ENCODE results near the gene MGRN1.

The MGRN1 gene

DNA sequence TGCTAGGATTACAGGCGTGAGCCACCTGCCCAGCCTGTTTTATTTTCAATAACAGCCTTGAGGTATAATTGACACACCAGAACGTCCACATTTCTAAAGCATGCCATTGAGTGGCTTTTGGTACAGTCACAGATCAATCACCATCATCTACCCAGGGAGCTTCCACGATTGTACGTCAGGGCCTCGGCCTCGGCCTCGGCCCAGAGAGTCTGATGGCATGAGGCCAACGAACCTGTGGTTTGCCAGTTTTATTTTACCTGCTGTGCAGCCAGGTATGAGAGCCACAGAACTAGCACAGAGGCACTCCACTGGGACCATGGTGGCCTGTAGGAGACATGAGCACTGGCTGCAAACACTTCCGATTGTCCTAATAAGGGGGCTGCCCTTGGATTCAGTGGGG, 18.3 kb upstream of the MGRN1 start:
- DNase-seq, result no peak

DNA sequence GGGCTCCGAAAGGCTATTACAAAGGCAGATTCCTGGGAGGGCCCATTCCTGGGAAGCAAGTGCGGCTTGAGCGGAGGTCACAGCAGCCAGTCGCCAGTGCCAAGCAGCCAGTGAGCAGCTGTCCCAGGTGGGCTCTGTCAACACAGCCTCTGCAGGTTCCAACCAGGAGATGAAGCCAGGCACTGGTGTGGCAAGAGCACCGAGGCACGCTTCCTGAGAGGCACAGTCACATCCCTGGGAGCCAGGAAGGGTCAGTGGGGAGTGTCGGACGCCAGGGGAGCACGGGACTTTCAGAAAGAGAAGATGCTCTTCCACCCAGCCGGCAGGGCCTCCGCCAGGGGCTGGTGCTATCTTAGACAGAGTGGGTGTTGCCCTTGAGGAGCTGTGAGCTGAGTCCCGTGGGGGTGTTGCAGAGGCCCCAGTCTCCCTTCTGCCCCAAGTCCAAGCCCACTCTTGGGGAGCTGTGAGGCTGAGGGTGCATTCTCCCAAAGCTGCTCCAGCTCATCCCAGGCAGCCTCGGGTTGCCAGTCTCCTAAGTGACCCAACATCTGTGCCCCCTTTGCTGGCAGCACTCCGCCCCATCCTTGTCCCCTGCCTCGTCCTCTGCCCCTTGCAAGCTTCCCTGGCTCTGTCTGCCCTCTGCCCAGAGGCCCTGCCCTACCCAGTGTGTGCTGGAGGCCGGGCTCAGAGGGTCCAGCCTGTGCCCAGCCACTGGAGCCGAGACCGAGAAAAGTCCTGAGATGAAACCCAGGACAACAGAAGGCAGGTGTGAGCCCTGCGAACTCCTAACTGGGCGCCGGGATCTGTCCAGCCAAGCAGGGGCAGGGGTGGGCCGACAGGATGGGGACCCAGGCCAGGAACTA, 16.6 kb upstream of the MGRN1 start:
- no peak for DNase-seq

DNA sequence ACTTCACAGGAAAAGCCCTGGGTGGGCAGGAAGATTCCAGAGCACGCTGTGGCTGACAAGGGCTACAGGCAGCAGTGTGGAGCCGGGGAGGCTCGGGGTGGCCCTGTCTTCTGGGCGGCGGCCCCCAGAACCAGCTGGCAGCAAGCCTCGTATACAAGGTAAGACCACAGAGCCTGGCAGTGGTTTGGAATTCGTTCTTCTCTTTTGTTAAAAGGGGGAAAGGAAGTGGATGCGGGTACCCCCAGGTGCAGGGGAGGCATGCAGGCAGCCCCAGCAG, 16.0 kb upstream of the MGRN1 start:
- no peak for DNase-seq

DNA sequence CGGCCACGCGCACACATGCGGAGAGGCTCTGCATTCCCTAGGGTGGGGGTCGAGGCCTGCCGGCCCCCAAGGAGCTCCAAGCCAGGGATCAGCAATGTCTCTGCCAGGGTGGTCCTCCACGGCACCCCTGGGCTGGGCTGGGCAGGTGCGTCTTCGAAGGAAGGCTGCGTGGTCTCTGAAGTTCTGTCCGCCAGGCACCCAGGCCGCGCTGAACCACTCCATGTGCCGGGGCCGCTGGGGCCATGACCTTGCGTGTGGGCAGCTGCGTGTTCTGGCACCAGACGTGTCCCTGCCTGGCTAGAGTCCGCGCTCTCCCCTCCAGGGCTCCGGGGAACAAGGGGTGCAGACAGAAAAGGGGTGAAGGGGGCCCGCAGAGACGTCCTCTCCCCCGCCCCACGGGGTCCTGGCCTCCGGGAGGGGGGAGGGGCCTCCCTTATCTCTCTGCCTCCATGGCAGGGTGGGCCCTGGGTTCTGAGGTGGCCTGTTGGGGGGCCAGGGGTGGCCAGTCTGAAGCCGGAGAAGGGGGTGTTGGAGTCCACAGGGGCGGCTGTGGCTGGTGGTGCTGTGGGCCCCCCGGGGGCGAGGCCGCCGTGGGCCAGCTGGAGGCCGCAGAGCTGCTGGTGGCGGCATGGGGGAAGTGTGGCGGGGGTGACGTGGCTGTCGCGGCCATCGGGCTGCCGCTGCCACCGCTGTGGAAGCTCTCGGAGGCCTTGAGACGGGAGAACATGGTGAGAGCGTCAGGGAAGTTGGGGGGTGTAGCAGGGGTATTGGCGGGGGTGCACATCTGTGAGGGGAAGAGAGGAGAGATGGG, 15.2 kb upstream of the MGRN1 start:
- no peak for DNase-seq

DNA sequence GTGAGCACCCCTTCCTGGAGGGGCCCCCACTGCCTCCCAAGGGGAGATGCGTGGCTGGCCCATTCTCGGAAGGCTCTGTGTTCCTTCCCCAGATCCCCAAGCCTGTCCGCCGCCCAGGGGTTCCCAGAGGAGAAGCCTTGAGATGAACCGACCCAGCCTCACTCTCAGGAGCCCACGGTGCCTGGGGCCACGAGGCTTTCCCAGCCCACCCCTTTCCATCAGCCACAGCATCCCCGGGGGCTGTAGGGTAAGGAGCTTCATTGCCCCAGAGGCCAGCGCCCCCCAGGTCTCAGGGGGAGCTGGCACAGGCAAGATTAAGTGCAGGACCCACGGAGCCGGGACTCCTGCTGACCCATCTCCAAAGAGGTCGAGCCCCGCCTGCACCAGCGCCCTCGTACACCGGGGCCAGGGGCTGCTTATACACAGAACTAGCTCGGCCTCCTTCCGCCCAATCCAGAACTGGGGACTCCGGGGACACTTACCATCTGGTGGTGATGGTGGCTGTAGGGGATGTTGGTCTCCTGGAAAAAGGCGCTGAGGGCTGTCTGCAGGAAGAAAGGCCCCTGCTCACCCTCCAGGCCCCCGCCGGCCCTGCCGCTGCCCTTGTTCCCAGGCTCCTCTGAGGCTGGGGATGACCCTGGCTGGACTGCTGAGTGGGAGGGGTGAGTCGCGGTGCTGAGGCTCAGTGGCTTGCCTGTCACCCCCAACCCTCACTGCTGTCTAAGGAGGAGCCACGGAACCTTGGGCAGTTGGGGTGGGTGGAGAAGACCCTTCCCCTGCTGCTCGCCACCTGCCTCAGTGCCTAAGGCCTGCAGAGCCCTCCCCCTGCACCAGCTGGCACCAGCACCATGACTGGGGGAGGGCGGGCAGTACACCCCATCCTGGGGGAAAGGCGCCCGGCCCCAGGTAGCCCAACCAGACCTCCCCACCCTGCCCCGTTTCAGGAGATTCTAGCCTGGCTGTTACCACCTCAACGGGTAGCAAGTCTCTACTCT, 14.3 kb upstream of the MGRN1 start:
- DNase-seq, result no peak

DNA sequence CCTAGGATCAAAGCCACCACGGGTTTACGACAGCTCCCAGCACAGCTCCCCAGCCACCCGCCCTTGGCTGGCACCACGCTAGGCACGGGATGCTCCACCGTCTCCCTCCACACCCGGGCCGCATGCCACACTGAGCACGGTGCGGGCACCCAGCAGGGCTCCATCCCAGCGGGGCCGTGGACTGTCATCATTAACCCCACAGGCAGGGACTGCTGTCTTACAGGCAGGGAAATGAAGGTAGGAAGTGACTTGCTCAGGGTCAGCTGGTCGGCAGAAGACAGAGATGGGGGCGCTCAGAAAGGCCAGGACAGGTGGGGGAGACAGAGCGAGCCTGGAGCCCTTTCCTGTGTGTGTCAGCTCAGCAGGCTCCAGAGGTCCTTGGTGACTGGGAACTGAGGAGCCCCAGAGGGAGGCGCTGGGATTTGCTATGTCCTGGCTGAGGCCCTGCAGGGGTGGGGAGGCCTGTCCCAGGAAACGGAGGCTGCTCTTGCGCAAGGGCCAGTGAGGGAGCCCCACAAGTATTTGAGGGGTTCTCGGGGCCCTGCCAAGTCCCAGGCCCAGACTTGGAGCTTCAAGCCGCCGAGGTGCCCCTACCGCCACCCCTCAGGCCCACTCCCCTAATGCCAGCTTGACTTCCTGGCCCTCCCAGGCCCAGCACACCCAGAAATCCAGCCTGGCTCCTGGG, 13.1 kb upstream of the MGRN1 start:
- DNase-seq, result no peak

DNA sequence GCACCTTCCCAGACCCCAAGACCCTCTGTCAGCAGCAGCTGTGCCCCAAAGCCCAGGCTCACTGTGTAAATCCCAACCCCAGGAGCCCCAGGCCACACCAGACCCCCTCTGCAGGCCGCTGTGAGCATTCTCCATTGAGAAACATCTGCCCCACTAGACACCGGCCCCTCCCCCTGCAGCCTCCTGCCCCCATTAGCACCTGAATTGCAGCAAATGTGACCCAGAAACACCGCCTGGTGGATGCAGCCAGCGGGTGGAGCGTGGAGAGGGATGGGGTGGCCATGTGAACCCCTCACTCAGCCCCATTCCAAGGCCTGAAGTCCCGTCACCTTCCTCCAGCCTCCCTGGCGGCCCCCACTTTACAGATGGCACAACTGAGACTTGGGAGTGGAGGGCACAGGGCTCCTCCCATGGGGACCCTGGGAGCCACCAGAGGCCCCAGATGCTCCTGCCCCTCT, 12.1 kb upstream of the MGRN1 start:
- no peak for DNase-seq

DNA sequence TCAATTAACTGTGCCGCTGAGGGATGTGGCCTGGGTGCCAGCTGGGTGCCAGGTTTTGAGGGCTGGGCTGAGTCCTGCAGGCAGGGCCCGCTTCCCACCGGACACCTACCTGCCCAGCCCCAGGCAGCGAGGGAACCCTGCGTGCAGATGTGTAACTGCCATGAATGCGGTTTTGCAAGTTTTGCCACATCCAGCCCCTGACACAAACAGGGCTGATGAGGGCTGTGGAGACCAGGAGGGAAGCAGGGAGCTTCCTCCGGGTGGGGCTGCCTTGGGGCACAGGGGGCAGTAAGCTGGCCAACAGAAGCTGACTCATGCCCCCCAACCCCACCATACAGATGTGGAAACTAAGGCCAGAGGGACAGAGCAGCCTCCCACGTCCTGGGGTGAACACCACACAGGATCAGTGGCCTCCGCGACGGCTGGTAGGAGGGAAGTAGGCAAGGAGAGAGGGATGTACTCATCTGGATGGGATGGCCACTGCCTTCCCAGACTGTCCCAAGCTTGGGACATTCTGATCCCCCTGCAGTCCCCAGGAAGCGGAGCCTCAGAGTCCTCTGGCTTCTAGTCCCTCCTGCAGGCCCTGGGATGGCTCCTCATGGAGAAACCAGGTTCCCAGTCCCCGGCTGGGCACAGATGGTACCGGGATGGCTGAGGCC, 11.5 kb upstream of the MGRN1 start:
- DNase-seq, result no peak

DNA sequence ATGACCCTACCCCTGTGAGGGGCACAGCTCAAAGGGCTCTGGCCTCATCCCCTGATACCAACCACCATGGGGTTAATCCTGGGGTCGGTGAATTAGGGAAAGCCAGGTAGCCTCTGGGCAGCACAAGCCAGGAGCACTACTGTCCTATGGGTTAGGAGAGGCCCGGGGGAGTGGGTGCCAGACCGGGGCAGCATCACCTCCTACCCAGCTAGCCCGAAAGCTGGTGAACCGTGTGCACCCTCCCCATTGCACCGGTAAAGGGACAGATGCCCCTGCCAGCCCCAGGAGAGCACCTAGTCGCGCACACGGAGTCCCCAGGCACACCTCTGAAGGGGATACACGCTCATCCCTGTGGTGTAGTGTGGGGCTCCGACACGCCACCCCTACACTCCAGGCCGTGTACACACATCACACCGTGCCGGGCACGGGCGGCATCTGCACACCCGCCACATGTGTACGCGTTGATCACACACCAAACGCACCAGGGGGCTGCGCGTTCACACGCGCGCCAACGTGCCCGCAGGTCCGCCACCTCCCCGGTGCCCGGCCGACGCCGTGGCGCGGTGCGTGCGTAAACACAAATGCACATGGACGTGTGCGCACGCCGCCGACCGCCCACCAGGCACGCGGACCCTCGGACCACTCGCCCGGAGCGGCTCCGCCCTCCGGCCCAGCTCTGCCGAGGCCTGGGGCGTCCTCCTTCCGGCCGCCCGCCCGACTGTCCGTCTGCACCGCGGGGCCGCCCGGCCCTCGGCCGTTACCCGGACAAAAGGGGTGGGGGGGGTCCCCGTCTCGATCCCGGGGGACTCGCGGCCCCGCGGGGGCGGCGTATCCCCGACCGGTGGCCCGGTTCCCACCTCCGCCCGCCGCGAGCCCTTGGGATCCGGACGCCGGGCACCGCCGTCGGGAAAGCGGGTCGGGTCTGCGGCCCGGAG, 10.7 kb upstream of the MGRN1 start:
- peak; percentile 30 for DNase-seq

DNA sequence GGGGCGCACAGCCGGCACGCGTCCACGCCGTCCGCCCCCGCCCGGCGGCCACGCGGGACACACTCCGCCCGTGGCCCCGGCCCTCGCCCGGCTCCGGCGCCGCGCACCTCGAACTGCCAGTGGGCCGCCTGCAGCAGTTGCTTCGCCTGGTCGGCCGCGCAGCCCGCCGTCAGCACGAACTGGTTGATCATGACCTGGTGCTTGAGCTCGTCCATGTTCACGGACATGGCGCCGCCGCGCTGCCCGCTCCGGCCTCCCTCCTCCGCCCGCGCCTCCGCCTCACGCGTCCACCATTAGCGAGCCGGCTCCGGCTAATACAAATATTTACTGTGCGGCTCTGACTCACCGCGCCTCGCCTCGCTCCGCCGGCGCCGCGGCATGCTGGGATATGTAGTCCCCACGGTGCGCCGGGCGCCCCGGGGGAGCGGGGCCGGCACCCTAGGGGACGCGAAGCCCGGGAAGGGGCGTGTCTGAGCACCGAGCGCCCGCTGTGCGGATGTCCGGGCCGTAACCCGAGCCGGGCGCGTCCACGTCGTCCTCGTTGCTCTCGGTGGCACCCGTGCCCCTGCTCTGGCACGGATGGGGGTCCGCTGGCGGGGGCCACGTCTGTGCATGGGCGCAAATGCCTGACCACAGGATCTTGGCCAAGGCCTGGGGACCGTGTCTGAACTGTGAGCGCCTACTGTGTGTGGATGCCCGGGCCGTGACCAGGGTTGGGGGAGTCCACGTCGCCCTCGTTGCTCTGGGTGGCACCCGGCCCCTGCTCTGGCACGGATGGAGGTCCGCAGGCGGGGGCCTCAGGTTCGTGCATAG, 9.8 kb upstream of the MGRN1 start, which contains the start of gene UBALD1:
Gene UBALD1, minus strand, starts transcription at position 318 of the 813 bp plus-strand sequence. Its CDS starts 91 bp downstream, at position 227.
- DNase-seq, result peak; percentile 87

DNA sequence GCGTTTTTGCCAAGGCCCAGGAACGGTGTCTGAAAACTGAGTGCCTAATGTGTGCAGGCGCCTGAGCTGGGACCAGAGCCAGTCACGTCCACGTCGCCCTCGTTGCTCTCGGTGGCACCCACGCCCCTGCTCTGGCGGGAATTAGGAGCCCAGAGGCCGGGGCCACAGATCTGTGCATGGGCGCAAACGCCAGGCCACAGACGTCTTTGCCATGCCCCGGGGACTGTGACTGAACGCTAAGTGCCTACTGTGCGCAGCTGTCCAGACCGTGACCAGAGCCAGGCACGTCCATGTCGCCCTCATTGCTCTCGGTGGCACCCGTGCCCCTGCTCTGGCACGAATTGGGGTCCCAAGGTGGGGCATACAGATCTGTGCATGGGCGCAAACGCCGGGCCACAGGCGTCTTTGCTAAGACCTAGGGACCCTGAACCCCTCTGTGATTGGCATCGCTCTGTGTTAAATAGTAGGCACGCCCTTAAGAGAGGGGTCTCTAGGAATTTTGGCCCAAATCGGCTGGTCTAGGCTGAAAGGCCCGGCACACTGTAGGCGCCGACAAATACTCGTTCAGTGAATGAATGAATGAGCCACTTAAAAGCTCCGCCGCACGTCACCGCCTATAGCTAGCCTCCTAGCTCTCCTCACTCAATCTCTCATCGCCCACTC, 9.1 kb upstream of the MGRN1 start:
- no peak for DNase-seq

DNA sequence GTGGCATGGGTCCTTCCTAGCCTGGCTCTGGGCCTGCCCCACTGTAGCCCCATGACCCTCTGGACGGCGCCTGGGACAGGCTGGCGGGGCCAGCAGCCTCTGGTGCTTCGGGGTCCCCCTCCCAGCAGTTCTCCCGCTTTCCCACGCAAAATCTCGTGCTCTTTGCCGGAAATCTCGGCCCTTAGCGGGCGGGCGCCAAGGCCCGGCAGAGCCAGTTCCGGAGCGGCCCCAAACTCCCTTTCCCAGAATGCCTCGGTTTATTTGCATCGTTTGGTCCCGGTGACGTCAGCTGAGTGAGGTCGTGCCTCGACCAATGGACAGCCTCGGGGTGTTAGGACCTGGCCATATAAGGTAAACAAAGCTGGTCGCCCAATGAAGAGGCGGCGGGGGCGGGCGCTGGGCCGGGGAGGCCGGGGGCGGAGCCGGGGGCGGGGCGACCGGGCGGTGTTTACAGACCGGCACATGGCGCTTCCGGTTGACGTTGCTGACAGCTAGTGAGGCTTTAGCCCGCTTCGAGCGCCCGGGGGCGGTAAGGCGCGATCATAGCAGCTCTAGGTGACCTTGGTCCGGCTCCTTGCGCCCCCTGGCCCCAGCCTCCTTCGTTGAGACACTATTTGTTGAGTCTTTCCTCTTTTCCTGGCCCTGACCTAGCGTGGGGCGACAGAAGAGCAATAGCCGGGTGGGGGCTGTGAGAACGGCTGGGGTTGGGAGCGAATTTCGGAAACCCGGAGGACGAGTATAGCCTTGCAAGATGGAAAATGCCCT, 8.4 kb upstream of the MGRN1 start:
- peak; percentile 100 for DNase-seq

DNA sequence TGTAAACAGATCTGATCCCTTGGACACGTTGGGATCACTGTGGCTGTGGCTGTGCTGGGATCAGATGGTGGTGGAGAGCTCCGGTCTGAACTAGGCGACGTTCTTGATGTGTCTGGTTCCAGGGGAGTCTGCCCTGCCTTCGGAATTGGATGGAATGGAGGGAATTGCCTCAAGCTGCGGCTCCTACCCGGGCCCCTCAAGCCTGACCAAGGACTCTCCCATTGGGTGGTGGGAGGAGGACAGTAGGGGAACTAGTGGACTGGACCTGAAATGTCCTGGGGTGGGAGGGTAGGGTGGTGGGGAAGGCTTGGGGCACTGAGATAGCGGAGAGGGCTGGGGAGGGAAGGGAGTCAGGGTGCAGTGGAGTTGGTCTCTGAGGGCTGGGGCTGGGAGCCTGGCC, 6.7 kb upstream of the MGRN1 start:
- no peak for DNase-seq

DNA sequence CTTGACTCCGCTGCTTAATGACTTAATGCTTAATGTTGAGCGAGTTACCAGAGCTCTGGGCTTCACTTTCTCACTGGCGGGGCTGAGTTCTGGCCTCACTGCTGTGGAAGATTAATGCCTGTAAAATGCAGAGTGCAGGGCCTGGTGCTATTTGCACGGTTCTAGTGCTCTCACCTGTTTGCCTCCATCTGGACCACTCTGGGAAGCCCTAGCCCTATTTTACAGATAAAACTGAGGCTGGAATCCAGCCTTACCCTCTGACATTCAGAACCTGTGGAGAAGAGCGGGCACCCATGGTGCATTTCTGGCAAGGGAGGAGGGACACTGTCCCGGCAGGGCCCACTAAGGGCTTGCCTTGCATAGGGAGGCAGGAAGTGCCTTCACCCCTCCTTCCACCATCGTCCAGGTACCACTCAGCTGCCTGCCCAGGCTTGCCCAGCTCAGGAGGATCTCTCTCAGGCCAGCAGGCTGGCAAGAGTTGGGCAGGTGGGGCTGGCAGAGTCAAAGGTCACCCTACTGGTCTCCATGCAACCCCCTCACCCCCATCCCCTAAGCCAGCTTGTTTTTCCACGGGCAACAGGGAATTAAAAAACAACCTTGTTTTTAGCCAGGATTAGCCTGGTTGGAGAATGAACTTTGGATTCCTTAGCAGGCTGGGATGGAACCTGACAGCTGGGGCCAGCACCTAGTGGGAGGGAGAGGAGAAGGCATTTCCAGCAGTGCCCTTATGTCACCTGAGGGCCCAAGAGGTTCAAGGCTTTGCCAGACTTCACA, 5.8 kb upstream of the MGRN1 start:
- no peak for DNase-seq

DNA sequence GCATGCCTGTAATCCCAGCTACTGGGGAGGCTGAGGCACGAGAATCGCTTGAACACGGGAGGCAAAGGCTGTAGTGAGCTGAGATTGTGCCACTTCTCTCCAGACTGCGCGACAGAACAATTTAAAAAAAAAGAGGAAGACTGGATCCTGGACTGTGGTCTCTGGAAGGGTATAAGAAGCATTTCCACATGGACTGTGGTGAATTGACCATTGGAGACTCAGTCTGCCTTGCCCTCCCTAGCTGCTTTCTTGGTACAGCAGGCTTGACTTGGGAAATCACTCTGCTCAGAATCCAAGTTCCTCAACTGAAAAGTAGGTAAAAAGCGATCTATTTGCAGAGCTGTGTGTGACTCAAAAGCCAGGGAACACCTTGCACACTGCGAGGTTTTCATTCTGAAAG, 1.0 kb upstream of the MGRN1 start:
- peak; percentile 19 for DNase-seq

DNA sequence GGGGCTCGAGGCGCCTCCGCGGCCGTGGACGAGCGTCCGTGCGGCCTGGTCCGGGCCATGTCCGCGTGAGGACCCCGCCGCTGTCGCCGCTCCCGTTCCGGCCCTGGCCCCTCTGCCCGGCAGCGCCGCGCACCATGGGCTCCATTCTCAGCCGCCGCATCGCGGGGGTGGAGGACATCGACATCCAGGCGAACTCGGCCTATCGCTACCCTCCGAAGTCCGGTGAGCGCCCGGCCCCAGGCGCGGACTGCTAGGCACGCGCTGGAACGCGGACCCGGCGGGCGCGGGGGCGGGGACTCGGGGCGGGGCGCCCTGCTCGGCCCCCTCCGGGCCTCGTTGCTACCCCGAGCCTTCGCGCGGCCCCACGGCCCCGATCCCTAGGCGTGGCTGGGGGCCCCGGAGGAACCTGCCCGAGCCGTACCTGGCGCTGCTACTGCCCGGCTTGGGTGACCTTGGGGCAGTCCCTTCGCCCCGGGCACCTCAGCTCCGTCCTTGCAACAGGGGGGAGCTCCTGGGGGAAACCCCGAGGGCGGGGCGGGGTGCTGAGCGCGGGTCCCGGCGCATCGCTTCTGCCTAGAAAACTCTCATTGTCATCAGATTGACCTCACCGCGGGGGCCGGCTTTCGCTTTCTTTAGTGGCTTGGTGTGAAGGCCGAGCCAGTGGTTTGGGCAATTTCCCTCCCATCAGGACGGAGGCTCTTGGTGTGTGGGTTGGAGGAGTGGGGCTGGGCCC, 367 bp downstream of the MGRN1 start:
- peak; percentile 83 for DNase-seq

Measured in OCI-M1 (cell line).